HEK293T (cell line): Measurements from ENCODE around the gene DDT.
"Not testable (repeated sequence)": the region's sequence is repeated elsewhere in the genome, so short reads cannot be mapped to it uniquely, and the experiment has no call there.

Experiments used
- ARNT ChIP-seq: fragments of 450-650 bp; IDR thresholded peaks from 2 replicates; pipeline ENCODE4 v1.6.1; 2017; ENCODE audit warnings: mild to moderate bottlenecking
- FOXM1 ChIP-seq: fragments of 450-650 bp; IDR thresholded peaks from 2 replicates; pipeline ENCODE4 v1.6.1; 2017; ENCODE audit warnings: mild to moderate bottlenecking, borderline replicate concordance
- LEF1 ChIP-seq: fragments of 450-650 bp; IDR thresholded peaks from 2 replicates; pipeline ENCODE4 v1.6.1; 2017; ENCODE audit warnings: mild to moderate bottlenecking, borderline replicate concordance
- SP1 ChIP-seq: fragments of 450-650 bp; IDR thresholded peaks from 2 replicates; pipeline ENCODE4 v1.6.1; 2017
- TF ChIP-seq, protein P1 (sequence below): fragments of 450-650 bp; IDR thresholded peaks from 2 replicates; pipeline ENCODE4 v1.6.1; 2016

- TF ChIP-seq, protein P1, sequence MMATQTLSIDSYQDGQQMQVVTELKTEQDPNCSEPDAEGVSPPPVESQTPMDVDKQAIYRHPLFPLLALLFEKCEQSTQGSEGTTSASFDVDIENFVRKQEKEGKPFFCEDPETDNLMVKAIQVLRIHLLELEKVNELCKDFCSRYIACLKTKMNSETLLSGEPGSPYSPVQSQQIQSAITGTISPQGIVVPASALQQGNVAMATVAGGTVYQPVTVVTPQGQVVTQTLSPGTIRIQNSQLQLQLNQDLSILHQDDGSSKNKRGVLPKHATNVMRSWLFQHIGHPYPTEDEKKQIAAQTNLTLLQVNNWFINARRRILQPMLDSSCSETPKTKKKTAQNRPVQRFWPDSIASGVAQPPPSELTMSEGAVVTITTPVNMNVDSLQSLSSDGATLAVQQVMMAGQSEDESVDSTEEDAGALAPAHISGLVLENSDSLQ = not testable (repeated sequence)
- TF ChIP-seq FOXM1, SP1, LEF1, ARNT: not testable (repeated sequence)
Measured at GRCh38 chr22:23953485-23953884, 20.8 kb downstream of the DDT start.
